GM21381 (cell line): ENCODE measurements around the gene WDR77.

ENCODE experiments used
- ATAC-seq: cut with Tn5 transposase; IDR thresholded peaks from one replicate; pipeline ENCODE4 v1.9.1; 2021; ENCODE audit warnings: mild to moderate bottlenecking, moderate library complexity; ENCODE audit not compliant: unreplicated experiment

WDR77 gene

DNA sequence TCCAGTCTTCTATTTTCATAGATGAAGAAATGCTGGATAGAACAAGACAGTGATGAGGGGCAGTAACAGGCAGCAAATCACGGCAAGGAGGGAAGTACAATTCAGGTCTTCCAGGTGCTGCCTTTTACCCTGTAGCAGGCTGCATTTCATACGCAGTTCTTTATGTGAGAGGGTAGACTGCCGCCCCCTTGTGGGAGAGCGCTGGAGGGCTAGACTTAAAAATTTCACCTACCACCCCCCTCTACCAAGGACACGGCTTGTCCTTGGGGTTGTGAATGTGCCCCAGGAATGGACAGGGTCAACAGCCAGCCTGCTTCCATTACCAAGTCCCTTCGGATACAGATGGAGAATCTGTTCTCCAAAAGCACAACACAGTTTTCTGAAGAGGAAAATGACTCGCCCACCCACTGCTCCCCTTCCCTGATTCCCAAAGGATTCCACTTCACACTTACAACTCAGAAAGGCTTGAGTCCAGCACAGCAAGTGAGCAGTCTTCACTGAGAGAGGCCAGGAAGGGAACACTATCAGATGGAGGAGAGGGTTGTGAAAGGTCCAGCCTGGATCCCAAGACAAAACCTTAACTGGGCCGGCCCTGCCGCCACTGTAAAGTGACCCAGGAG, 7.4 kb downstream of the WDR77 start:
- ATAC-seq = no peak

DNA sequence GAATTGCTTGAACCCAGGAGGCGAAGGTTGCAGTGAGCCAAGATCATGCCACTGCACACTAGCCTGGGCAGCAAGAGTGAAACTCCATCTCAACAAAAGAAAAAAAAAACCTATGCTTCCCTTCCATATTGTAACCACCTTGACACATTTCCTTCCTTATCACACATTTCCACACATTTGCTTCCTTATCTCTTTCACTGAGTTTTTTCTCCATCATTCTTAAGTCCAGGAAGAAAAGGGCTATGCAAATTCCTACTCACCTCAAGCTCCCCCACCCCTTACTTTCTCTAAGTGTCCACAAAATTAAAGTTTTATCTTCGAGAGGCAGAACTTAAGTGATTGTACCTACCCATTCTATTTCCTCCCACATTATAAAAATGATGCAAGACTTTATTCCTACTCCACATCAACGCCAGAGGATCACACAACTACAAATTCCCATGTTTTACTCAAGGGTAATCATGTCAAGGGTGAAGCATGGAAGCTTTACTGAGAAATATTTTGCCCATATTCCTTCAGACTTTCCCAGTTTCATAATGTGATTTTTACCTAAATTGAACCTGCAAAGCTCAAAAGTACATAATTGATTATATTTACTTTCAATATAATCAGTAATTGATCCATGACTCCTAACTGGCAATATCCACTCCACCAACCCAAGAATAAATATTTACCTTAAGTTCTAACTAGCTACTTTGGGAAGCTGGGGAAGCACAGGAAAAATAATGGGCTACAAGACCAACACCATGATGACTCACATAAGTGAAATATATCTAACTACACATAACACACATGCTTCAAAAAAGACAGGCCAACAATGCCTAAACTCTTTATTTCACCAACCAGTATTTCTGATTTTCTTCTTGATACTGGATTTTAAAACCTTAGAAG, 9.3 kb downstream of the WDR77 start:
- no peak for ATAC-seq

DNA sequence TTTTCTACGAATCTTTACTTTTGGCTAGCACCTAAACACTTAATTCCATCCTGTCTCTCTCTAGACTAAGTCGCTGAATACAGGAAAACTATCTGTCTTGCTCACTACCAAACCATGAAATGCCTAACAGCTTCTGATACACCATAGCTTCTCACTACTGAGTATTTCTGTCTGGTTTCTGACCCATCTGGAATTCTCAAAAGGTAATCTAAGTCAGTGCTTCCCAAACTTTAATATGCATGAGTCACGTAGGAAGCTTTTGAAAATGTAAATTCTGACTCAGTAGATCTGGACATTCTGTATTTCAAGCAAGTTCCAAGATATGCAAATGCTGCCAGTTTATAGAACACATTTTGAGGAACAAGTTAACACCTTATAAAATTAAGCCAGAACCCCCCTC, 12.3 kb downstream of the WDR77 start:
- no peak for ATAC-seq

DNA sequence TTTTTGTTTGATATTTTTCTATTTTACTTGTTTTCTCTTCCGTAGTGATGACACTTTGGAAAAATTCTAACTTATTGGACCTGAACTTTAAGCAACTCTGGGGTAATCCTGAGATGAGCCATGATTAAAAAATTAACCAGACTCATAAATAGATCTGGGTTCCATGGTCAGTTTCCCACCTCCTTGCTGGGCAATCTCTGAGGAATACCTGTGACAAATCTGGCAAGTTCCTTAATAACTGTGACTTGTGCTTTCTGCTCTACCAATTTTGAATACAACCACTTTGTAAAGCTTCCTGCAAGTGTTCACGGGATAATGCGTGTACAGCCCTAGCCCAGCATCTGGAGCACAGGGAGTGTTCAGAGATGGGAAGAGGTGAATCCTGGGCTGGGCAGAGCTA, 24.8 kb downstream of the WDR77 start:
- ATAC-seq = no peak

DNA sequence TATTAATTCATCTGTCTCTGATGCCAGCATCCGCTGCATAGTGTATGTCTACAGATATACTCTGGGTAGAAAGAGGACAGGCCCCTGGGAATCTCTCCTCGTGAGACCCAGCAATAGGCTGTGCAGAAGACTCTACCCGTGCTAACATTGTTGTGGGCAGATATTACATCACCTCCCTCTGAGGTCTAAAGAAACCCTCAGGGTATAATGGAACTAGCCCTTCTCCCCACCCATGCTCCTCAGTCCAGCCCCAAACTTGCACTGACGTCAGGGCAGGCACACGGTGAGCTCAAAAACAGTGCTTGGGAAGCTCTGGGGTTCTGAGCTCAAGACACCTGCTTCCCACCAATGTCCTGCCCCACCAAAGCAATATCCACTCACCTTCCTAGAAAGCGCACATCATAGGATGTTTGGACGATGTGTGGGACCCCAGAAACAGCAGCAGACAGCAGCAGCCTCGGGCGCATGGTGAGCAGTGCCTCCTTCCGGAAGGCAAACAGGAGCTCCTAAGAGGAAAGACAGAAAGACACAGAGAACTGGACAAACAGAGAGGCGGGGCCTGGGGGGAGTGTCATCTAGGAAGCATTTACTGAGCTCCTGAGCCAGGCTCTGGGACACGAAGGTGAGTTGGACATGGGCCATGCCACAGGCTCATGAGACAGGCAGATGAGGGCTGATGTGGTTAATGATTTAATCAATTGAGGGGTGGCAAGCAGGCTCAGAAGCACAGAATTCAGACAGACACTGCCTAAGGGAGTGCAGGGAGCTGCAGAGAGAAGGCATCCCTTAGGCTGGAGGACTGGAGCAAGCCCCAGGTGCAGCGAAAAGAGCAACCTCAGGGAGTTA, 26.3 kb downstream of the WDR77 start:
- ATAC-seq = no peak

DNA sequence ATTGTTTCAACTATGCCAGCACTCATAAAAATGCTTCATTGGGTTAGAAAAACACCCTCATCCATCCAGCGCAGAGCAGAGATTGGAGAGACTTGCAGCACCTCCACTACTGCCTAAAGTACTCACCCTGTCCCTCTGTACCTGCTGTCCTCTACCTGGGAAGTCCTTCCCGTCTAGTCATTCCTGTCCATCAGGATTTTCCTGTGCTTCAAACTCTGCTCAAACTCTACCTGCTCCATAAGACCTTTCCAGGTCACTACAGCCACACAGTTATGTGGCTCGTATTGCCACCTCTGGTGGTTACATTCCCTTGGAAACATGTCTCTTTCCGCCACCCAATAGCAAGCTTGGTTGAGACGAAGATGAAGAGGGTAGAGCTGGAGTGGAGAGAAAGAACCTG, 28.7 kb downstream of the WDR77 start:
- no peak for ATAC-seq

DNA sequence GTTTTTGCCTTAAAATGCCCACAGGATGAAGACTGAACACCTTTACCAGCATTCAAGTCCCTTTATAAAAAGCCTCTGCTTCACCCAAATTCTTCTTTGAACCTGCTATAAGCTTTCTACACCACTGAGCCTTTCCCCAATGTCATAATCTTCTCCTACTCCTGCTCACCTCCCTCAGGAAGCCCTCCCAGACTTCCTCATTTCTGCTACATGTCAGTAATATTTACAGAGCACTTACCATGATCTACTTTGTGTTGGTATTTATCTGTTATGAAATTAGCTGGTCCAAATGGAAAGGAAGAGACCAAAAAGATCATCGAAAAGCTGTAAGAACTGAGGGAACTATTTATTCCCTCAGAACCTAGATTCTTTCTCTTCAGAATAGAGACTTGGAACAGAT, 30.0 kb downstream of the WDR77 start:
- ATAC-seq = no peak

DNA sequence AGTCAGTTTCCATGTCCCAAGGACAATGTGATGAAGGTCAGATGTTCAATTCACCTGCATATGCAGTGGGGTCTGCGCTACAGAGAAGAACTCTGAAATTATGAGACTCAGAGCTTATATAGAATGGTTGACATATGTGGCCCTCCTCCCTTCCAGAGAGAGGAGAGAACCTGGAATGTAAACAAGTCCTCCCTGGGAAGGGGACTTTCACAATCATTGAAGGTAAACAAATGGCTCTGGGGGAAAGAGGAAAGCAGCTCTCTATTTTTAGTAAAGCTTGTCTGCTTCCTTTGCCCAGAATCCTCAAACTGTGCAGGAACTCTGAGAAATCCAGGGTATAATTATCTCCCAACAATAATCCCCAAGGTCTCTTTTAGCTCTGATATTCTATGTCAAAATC, 31.3 kb downstream of the WDR77 start:
- ATAC-seq = no peak

DNA sequence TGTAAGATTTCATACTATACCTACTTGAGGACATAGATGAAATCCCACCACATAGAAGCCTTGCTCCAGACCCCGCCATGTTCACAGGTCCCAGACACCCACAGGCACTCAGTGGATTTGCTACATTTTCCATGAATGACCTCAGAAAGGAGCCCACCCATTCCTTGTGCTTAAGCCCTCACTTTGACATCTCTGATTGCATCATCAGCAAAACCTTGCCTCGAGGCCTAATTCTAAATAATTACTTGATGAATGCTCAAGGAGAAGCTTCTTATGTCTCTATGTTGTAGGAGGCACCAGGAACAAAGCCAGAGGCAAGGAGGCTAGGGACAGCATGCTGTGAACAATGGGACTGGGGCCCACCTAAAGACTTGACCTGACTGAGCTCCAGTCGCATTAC, 33.6 kb downstream of the WDR77 start:
- ATAC-seq = no peak

DNA sequence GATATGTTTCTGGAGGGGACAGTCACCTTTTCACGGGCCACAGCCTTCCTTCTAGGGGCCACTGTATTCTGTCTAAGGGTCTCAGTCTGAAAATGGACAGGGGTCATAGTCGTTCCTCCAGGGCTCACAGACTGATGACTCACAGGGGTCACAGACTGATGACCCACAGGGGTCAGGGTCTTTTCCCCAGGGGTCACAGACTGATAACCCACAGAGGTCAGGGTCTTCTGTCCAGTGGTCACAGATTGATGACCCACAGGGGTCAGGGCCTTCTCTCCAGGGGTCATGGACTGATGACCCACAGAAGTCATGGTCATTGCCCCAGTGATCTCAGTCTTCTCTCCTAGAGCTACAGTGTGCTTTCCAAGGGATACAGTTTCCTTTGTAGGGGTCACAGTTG, 34.3 kb downstream of the WDR77 start:
- no peak for ATAC-seq

DNA sequence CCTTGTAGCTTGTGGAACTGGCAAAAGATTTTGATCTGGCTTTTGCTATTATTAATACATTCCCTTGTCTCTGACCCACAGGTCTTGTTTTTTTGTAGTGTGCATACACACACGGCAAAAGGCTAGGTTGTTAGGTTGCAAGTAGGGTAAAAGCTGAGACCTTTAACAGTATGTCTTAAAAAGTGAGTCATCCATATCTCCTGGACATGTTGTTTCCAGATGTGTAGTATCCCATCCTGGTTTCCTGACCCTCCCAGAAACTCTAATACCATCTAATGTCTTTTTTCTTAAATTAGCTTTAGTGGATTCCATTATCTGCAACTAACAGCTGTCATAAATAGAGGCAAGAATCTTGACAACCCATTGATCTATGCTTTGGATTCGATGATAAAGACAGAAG, 36.2 kb downstream of the WDR77 start:
- ATAC-seq = no peak

DNA sequence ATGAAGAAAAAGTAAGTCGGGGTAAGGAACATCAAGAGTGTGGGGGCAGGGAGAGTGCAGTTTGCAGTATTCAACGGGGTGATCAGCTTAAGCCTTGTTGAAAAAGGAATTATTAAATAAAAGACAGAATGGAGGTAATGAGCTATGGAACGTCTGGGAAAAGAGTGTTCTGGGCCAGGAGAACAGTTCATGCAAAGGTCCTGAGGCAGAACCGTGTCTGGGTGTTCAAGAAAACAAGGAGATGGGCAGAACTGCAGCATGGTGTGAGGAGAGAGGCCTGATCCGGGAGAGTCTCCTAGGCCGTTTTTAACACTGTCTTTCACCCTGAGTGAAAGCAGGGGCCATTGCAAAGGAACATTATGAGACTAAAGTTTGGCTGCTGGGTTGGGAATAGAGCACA, 41.8 kb downstream of the WDR77 start:
- ATAC-seq = no peak

DNA sequence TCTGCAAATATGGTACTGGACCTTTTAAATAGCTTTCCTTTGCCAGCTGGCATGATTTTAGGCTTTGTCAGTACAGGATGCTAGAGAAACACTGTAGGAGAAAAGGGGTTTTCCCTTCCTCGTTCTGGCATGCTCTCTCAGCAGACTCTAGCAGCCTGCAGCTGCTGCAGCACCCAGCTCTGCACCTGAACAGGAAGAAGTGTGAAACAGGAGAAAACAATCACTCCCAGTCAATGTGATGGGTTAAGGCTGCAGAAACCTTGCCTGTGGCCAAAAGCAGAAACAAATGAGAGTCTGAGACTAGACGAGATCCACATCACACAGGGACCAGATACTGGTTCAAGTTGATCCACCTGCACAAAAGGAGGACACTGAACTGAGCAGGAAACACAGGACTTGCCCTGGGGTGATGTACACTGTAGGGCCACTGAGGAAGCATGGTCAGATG, 42.7 kb downstream of the WDR77 start:
- peak; percentile 93 for ATAC-seq

DNA sequence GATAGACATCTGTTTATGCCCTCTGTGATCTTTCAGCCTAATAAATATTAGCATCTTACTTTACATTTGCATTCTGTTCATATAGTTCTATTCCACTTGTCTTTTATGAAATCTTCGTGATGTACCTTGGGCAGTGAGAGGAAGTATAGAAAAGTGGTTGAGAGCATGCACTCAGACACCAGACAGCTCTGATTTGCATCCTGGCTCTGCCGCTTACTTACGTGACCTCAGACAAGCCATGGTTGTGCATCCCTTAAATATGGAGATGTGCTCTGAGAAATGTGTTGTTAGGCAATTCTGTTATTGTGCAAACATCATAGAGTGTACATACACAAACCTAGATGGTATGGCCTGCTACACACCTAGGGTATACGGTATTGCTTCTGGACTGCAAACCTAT, 44.5 kb downstream of the WDR77 start:
- no peak for ATAC-seq

DNA sequence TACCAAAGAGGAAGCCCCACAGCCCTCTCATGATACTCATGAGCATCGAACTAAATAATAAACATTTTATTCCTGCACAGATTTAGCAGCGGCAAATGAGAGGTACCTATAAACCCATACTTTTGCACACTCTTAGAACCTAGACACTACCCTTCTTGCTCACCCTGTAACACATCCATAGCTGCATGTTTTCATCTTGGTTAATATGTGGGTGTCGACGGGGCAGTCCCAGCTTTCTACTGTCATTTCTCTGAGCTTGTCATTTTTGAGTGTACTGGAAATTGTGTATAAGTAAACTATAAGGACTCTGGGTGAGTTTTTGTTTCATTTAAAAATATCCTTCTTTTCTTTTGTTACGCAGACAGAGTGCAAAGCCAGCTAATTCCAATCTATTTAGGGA, 47.0 kb downstream of the WDR77 start:
- no peak for ATAC-seq

DNA sequence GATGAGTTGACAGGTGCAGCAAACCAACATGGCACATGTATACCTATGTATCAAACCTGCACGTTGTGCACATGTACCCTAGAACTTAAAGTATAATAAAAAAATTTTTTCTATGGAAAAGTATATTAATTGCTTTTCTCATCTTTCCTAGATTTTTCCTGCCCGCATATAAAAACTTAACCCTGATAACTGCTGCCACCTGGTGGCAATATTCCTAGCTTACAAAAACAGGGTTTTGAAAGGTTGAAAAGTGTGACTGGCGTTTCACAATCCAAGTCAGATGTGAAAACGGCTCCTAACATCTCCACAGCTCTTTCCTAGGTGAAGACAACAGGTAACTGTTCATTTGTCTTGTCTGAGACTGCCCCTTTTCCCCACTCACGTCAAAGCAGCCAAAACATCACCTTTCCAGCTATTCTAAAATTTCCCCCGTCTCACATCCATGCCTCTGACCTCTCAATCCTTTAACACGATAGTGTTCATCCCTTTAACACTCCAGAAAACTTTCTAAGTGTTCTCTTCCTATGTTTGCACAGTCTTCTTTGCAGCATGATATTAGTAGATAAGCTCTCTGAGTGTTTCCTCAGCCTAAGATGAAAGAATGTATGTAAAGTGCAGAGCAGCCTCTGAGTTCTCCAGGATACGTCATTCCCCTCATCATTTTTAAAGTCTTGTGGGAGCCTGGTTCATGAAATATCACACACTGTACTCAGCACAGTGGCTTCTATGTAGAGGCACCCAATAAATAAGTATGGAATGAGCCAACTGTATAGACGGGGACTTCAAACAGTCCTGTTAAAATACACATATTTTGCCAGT, 49.1 kb downstream of the WDR77 start:
- ATAC-seq = no peak

DNA sequence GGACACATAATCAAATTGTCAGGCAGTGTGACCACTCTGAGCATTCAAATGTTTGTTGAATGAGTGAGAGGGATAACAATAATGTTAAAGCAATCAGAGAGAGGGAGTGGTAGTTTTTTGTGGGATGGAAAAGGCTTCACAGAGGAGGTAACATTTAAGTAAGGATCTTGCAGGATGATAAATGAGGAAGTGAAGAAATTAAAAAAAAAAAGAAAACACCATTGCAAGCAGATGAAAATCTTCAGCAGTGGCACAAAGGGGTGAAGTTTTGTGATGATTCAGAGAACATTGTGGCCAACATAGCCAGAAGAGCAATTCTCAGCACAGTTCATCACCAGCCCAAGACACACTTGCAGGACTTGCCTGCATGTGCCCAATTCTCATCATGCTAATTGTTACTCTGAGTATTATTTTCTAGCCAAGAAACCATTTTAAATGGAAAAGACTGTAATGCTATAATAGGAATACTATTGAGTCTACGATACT, 56.6 kb downstream of the WDR77 start:
- no peak for ATAC-seq

DNA sequence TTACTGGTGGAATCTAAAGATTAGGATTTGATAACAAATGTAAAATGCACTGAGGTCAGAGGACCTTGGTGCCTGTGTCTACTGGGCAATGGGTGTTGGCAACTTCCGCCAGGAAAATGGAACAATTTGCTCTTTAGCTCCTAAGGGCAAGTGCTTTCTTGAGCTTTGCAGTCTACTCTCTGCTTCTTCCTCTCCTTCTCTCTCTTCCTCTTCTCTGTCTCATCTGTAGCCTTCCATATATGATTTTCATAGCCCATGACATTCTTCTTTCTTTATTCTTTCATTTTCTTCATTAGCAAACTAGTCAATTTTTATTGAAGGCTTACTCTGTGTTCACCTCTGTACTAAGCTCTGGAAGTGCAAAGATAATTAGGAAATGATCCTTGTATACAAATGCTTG, 57.0 kb downstream of the WDR77 start:
- no peak for ATAC-seq
